HG03575 (cell line): ENCODE measurements around the gene CNTLN.

ENCODE experiments used
- ATAC-seq: cut with Tn5 transposase; IDR thresholded peaks from one replicate; pipeline ENCODE4 v1.9.1; 2021; ENCODE audit not compliant: unreplicated experiment, insufficient number of reproducible peaks, low FRiP score; ENCODE audit errors: extremely low read depth

Gene CNTLN

DNA sequence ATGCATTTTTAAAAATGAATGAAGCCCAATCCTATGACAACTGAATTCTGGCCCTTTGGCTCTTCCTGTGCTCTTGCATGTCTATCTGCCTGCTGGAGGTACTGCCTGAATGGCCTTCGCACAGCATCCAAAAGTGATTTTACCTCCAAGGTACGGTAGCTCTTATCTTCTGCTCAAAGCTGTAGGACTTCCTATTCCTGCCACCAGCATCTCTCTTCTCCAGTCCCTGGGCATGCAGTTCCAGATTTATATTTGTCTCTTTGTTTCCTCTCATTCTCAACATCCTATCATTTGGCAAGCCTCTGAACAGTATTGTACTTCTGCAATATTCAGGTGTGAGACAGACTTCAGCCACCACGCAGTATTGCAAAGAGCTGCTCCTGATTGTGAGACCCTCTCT lies 400.3 kb downstream of the CNTLN start:
- no peak for ATAC-seq

DNA sequence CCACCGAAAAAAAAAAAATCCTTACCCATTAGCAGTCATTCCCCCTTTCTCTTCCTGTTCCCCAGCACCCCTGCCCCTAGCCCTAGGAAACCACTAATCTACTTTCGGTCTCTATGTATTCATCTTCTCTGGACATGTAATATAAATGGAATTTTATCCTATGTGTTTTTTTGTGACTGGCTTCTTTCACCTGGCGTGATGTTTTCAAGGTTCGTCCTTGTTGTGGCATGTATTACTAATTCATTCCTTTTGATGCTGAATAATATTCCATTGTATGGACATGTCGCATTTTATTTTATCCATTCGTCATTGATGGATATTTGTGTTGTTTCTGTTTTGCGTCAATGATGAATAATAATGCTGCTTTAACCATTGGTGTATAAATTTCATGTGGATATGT lies 401.2 kb downstream of the CNTLN start:
- no peak for ATAC-seq

DNA sequence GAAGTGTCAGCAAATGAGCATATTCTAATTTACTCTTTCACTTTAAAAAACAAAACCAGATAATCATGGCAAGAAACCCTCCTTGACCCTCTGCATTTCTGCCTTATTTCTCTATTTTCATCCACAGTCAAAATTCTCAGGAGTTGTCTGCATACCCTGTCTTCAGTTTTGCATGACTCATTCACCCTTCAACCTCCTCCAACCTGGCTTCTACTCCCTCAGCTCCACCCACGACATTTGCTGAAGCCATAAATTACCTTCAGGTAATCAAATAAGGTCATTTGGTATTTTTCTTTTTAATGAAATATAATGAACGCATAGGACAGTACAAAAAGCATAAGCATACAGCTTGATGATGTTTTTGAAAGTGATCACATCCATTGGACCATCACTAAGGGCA lies 416.2 kb downstream of the CNTLN start:
- no peak for ATAC-seq
